Skin epidermis (tissue), 12 donors: ENCODE data around the gene ADCY2.

ENCODE experiments used
- H3K27ac ChIP-seq, 21 experiments: fragments of 200-600 bp; sonication (generic) in 11 of 21; one replicate each; pipeline ENCODE4 v1.5.0; 2020; ENCODE audit warnings: mild to moderate bottlenecking in 3 of 21, inconsistent platforms in 2 of 21, moderate library complexity in 2 of 21
- H3K4me3 ChIP-seq, 7 experiments: fragments of 200-600 bp; sonication (generic) in 2 of 7; one replicate each; pipeline ENCODE4 v1.5.0; 2020; ENCODE audit warnings: inconsistent platforms in 2 of 7, mild to moderate bottlenecking in 2 of 7, moderate library complexity in 1 of 7

The ADCY2 gene

GRCh38 chr5:7576023-7576715 is 180.2 kb downstream of the ADCY2 start:
- no peak overlapping the region for H3K27ac ChIP-seq
- H3K4me3 ChIP-seq, result no peak overlapping the region

- H3K27ac ChIP-seq, result no peak overlapping the region
- no peak overlapping the region for H3K4me3 ChIP-seq
These were observed 181.4 kb downstream of the ADCY2 start for GRCh38 chr5:7577381-7577780.

- H3K27ac ChIP-seq, result no peak overlapping the region
- no peak overlapping the region for H3K4me3 ChIP-seq
These were observed 182.1 kb downstream of the ADCY2 start for GRCh38 chr5:7578071-7578470.

GRCh38 chr5:7584749-7585148 is 188.8 kb downstream of the ADCY2 start:
- H3K4me3 ChIP-seq, result no peak overlapping the region
- no peak overlapping the region for H3K27ac ChIP-seq

GRCh38 chr5:7585807-7586206 is 189.9 kb downstream of the ADCY2 start:
- Histone ChIP-seq H3K4me3 (no peak overlapping the region), H3K27ac (no peak overlapping the region)

GRCh38 chr5:7586480-7586879 is 190.5 kb downstream of the ADCY2 start:
- Histone ChIP-seq H3K4me3 (no peak overlapping the region), H3K27ac (no peak overlapping the region)

- H3K4me3 ChIP-seq, result no peak overlapping the region
- H3K27ac ChIP-seq, result no peak overlapping the region
These were observed 193.9 kb downstream of the ADCY2 start for GRCh38 chr5:7589800-7590199.

GRCh38 chr5:7592910-7593309 is 197.0 kb downstream of the ADCY2 start:
- Histone ChIP-seq H3K27ac (no peak overlapping the region), H3K4me3 (no peak overlapping the region)

- no peak overlapping the region for H3K4me3 ChIP-seq
- H3K27ac ChIP-seq, result no peak overlapping the region
These were observed 201.2 kb downstream of the ADCY2 start for GRCh38 chr5:7597059-7597642.

GRCh38 chr5:7606840-7607465 is 211.0 kb downstream of the ADCY2 start:
- no peak overlapping the region for H3K27ac ChIP-seq
- no peak overlapping the region for H3K4me3 ChIP-seq

GRCh38 chr5:7608772-7609171 is 212.8 kb downstream of the ADCY2 start:
- Histone ChIP-seq H3K27ac (no peak overlapping the region), H3K4me3 (no peak overlapping the region)

- Histone ChIP-seq H3K27ac (no peak overlapping the region), H3K4me3 (no peak overlapping the region)
These were observed 213.8 kb downstream of the ADCY2 start for GRCh38 chr5:7609726-7610125.

GRCh38 chr5:7610531-7611177 is 214.7 kb downstream of the ADCY2 start:
- Histone ChIP-seq H3K4me3 (no peak overlapping the region), H3K27ac (no peak overlapping the region)

GRCh38 chr5:7611518-7611917 is 215.6 kb downstream of the ADCY2 start:
- Histone ChIP-seq H3K27ac (no peak overlapping the region), H3K4me3 (no peak overlapping the region)

GRCh38 chr5:7615566-7616061 is 219.7 kb downstream of the ADCY2 start:
- H3K27ac ChIP-seq, result no peak overlapping the region

GRCh38 chr5:7616897-7617296 is 221.0 kb downstream of the ADCY2 start:
- no peak overlapping the region for H3K4me3 ChIP-seq
- H3K27ac ChIP-seq, result no peak overlapping the region

More at GRCh38 chr5:7615566-7616061, 219.7 kb downstream of the ADCY2 start:
- no peak overlapping the region for H3K4me3 ChIP-seq

- no peak overlapping the region for H3K4me3 ChIP-seq
- H3K27ac ChIP-seq, result no peak overlapping the region
These were observed 226.6 kb downstream of the ADCY2 start for GRCh38 chr5:7622498-7622897.

- Histone ChIP-seq H3K4me3 (no peak overlapping the region), H3K27ac (no peak overlapping the region)
These were observed 229.8 kb downstream of the ADCY2 start for GRCh38 chr5:7625740-7626139.

- no peak overlapping the region for H3K4me3 ChIP-seq
- H3K27ac ChIP-seq, result no peak overlapping the region
These were observed 232.3 kb downstream of the ADCY2 start for GRCh38 chr5:7628248-7628647.

GRCh38 chr5:7628820-7629219 is 232.9 kb downstream of the ADCY2 start:
- H3K4me3 ChIP-seq, result no peak overlapping the region
- H3K27ac ChIP-seq, result no peak overlapping the region

GRCh38 chr5:7629561-7629960 is 233.6 kb downstream of the ADCY2 start:
- no peak overlapping the region for H3K4me3 ChIP-seq
- no peak overlapping the region for H3K27ac ChIP-seq
